ENCODE data around the gene SUSD1. TPM values are rescaled to one million over a fixed set of nuclear protein-coding genes. Genes with fewer than 3 reads are reported as not detected.
A peak's percentile ranks its signal among the peaks of the same experiment; 100 is the strongest.

SUSD1 gene
- total RNA-seq, 1 experiment from 2014 or later: 7.4 TPM

DNA sequence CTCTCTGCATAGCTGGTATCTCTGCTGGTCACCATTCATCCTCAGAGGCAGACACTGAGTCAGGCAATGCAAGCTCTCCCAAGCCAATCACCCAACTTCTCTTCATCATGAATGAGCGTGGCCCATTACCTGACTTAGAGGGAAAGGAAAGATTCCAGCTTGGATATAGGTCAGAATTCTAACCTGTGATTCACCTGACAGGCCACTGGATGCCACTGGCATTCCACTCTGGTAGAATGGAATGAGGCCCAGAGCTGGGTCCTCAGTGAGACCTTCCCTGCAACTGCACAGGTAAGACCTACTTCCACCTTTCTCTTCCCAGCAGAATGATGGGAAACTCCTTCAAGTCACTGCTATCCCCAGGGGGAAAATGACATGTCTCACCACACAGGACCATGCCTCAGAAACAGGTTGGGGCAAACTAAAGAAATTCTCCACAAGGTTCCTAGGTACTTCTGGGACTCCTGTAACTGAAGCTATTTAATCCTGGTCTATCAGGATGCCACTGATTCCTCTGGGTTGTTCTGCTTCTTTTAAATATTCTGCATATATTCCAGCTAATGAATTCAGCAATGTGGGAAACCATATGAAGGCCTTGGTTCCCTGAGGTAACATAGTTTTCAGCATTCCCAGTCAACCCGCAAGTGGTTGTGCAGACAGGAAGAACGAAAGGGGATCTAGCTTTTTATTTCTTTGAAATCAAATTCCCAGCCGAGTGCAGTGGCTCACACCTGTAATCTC, 62.0 kb downstream of the SUSD1 start:
- Histone ChIP-seq H3K9ac (ENCODE audit: low read length) (peak overlapping the region; percentile 77), H3K27ac (ENCODE audit: low read length) (peak overlapping the region; percentile 100), H2AFZ (ENCODE audit: low read length) (no peak overlapping the region), H3K9me2 (replicated peaks; ENCODE audit: low read length) (no peaks in the 10 kb centered on the region), H3K79me2 (ENCODE audit: low read length) (no peaks in the 10 kb centered on the region), H4K20me1 (ENCODE audit: low read length) (no peaks in the 10 kb centered on the region), H3K4me3 (ENCODE audit: low read length) (peak overlapping the region; percentile 33; the same call in 1 of the 2 replicates), H3K36me3 (ENCODE audit: low read depth, low read length) (no peaks in the 10 kb centered on the region), H3K4me2 (ENCODE audit: low read length) (peak overlapping the region; percentile 74), H3K4me1 (ENCODE audit: insufficient read depth, low read length) (peaks cover 43% of the 10 kb centered on the region), H3K27me3 (ENCODE audit: low read length) (no peaks in the 10 kb centered on the region), H3K9me3 (ENCODE audit: low read length) (no peaks in the 10 kb centered on the region), H3F3A (ENCODE audit: low read length, unreplicated experiment) (peaks cover 6% of the 10 kb centered on the region)
- ATAC-seq (peak; percentile 82), DNase-seq (peak; percentile 84)
- BruUV-seq (replicated peaks): no TSS peak
- TF ChIP-seq, protein P1, sequence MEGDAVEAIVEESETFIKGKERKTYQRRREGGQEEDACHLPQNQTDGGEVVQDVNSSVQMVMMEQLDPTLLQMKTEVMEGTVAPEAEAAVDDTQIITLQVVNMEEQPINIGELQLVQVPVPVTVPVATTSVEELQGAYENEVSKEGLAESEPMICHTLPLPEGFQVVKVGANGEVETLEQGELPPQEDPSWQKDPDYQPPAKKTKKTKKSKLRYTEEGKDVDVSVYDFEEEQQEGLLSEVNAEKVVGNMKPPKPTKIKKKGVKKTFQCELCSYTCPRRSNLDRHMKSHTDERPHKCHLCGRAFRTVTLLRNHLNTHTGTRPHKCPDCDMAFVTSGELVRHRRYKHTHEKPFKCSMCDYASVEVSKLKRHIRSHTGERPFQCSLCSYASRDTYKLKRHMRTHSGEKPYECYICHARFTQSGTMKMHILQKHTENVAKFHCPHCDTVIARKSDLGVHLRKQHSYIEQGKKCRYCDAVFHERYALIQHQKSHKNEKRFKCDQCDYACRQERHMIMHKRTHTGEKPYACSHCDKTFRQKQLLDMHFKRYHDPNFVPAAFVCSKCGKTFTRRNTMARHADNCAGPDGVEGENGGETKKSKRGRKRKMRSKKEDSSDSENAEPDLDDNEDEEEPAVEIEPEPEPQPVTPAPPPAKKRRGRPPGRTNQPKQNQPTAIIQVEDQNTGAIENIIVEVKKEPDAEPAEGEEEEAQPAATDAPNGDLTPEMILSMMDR (conservative IDR thresholded peaks at IDR 0.05; ENCODE audit: low read depth, low read length): peak; percentile 73
- TF ChIP-seq EZH2 (IDR thresholded peaks at IDR 0.05; ENCODE audit: low read length, unreplicated experiment): no peak
- ChIA-PET POLR2A (ENCODE audit: unreplicated experiment) (interaction anchor here (0.5 kb wide), 1 partner anchor 500 kb away, joined by 7 read pairs; no protein-coding TSS in a partner anchor), CTCF (interaction anchor here (0.9 to 1.3 kb wide), 2 partner anchors 8 to 248 kb away, joined by 3 to 8 read pairs; no protein-coding TSS in a partner anchor)
- intact Hi-C loops (cut with micrococcal nuclease): loop anchor here (1.0 to 2.0 kb wide), 3 partner anchors 34 to 248 kb away; no protein-coding TSS in a partner anchor

DNA sequence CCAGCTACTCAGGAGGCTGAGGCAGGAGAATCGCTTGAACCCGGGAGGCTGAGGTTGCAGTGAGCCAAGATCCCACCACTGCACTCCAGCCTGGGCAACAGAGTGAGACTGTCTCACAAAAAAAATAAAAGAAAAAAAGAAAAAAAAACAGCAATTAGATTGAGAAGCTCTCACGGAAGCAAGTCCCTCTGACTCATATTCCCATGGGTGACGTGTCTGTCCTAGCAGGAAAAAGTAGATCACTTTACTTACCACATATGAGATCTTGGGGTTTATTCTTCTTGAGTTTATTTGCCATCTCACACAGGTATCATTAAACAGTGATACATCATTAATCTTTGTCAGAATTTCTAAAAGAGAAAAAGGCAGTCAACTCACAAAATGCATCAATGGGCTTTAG, 62.6 kb downstream of the SUSD1 start:
- no peaks in the 10 kb centered on the region for H3K79me2 ChIP-seq (ENCODE audit: low read length)
- peak overlapping the region; percentile 100 for H3K27ac ChIP-seq (ENCODE audit: low read length)
- H3K27me3 ChIP-seq (ENCODE audit: low read length): no peaks in the 10 kb centered on the region
- no peak overlapping the region for H2AFZ ChIP-seq (ENCODE audit: low read length)
- POLR2A ChIA-PET (ENCODE audit: unreplicated experiment): no interaction called here
- H3K4me2 ChIP-seq (ENCODE audit: low read length): peak overlapping the region; percentile 74
- TF ChIP-seq, protein P1 (conservative IDR thresholded peaks at IDR 0.05; ENCODE audit: low read depth, low read length): no peak
- TF ChIP-seq EZH2phosphoT487 (IDR thresholded peaks at IDR 0.05; ENCODE audit: borderline replicate concordance, low read length) (no peak), EZH2 (IDR thresholded peaks at IDR 0.05; ENCODE audit: low read length, unreplicated experiment) (no peak)
- BruUV-seq (replicated peaks): no TSS peak
- ATAC-seq: peak; percentile 86
- H3K9ac ChIP-seq (ENCODE audit: low read length): peak overlapping the region; percentile 77
- peak overlapping the region; percentile 33; the same call in 1 of the 2 replicates for H3K4me3 ChIP-seq (ENCODE audit: low read length)
- no peaks in the 10 kb centered on the region for H4K20me1 ChIP-seq (ENCODE audit: low read length)
- H3K36me3 ChIP-seq (ENCODE audit: low read depth, low read length): no peaks in the 10 kb centered on the region
- DNase-seq: peak; percentile 90
- peaks cover 6% of the 10 kb centered on the region for H3F3A ChIP-seq (ENCODE audit: low read length, unreplicated experiment)
- no peaks in the 10 kb centered on the region for H3K9me3 ChIP-seq (ENCODE audit: low read length)
- H3K4me1 ChIP-seq (ENCODE audit: insufficient read depth, low read length): peaks cover 43% of the 10 kb centered on the region
- H3K9me2 ChIP-seq (replicated peaks; ENCODE audit: low read length): no peaks in the 10 kb centered on the region
- intact Hi-C loops (cut with micrococcal nuclease): loop anchor here (1.0 to 2.0 kb wide), 3 partner anchors 34 to 249 kb away; no protein-coding TSS in a partner anchor
- CTCF ChIA-PET: interaction anchor here (0.9 to 1.3 kb wide), 2 partner anchors 8 to 248 kb away, joined by 3 to 8 read pairs; no protein-coding TSS in a partner anchor

DNA sequence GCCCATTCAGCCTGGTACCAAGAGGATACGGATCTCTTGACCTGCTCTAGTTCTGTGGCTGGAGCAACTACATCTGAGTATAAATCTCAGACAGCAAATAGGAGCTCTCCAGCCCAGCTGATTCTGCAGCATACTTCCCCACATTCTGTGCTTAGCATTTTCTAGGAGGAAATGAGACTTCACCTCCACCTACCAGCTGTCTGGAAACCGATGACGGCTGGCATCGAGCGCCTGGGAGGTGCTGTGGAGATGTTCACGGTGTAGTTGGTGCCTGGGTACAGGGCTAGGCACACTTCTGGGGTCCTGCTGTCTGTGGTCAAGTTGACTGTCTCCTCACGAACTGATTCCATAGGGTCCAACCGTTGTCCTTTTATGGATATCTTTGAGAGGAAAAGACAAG, 63.6 kb downstream of the SUSD1 start:
- H3K79me2 ChIP-seq (ENCODE audit: low read length): no peaks in the 10 kb centered on the region
- ATAC-seq (no peak), DNase-seq (no peak)
- H3F3A ChIP-seq (ENCODE audit: low read length, unreplicated experiment): peaks cover 6% of the 10 kb centered on the region
- H4K20me1 ChIP-seq (ENCODE audit: low read length): no peaks in the 10 kb centered on the region
- no peak overlapping the region for H3K4me3 ChIP-seq (ENCODE audit: low read length)
- ChIA-PET POLR2A (ENCODE audit: unreplicated experiment) (interaction anchor here (0.6 kb wide), 1 partner anchor 41 kb away, joined by 16 read pairs; no protein-coding TSS in a partner anchor), CTCF (no interaction called here)
- no TSS peak for BruUV-seq (replicated peaks)
- no peak overlapping the region for H3K4me2 ChIP-seq (ENCODE audit: low read length)
- H3K27ac ChIP-seq (ENCODE audit: low read length): peak overlapping the region; percentile 100
- H2AFZ ChIP-seq (ENCODE audit: low read length): no peak overlapping the region
- TF ChIP-seq, protein P1 (conservative IDR thresholded peaks at IDR 0.05; ENCODE audit: low read depth, low read length): no peak
- TF ChIP-seq EZH2 (IDR thresholded peaks at IDR 0.05; ENCODE audit: low read length, unreplicated experiment) (no peak), EZH2phosphoT487 (IDR thresholded peaks at IDR 0.05; ENCODE audit: borderline replicate concordance, low read length) (no peak)
- no peaks in the 10 kb centered on the region for H3K27me3 ChIP-seq (ENCODE audit: low read length)
- H3K9me2 ChIP-seq (replicated peaks; ENCODE audit: low read length): no peaks in the 10 kb centered on the region
- intact Hi-C loops (cut with micrococcal nuclease): no loop called here
- H3K4me1 ChIP-seq (ENCODE audit: insufficient read depth, low read length): peaks cover 43% of the 10 kb centered on the region
- H3K9me3 ChIP-seq (ENCODE audit: low read length): no peaks in the 10 kb centered on the region
- peak overlapping the region; percentile 41; the same call in 1 of the 2 replicates for H3K9ac ChIP-seq (ENCODE audit: low read length)
- no peaks in the 10 kb centered on the region for H3K36me3 ChIP-seq (ENCODE audit: low read depth, low read length)

Data from PC-3 (cell line).